H1 (cell line): ENCODE data around the gene NYAP2.

Experiments
- CREB1 ChIP-seq: IDR thresholded peaks from 2 replicates; pipeline ENCODE4 v1.6.1; 2012; ENCODE audit warnings: inconsistent platforms
- EGR1 ChIP-seq: IDR thresholded peaks from 2 replicates; pipeline ENCODE4 v1.6.1; 2011; ENCODE audit warnings: low read depth, low read length, borderline replicate concordance
- EZH2 ChIP-seq: fragments of 200-600 bp; sonication (generic); IDR thresholded peaks from 2 replicates; pipeline ENCODE4 v1.7.1; 2012; ENCODE audit warnings: low read depth, mild to moderate bottlenecking, moderate library complexity, low read length, inconsistent platforms; ENCODE audit not compliant: severe bottlenecking
- JUND ChIP-seq: IDR thresholded peaks from 2 replicates; pipeline ENCODE4 v1.6.1; 2011; ENCODE audit warnings: mild to moderate bottlenecking, improper control_type of control experiment, low read length
- KDM1A ChIP-seq: fragments of 200-600, 300-600 bp; sonication (generic); IDR thresholded peaks from 2 replicates; pipeline ENCODE4 v1.7.1; 2016; ENCODE audit warnings: mild to moderate bottlenecking, low read length, borderline replicate concordance
- POLR2A ChIP-seq, 2 experiments: IDR thresholded peaks; 1 replicate in 1 of 2; 2 replicates in 1 of 2; pipeline ENCODE4 v1.6.1; 2011; ENCODE audit warnings: low read depth in 2 of 2, low read length in 2 of 2, mild to moderate bottlenecking in 2 of 2; ENCODE audit errors: control extremely low read depth in 1 of 2
- POLR2AphosphoS5 ChIP-seq: IDR thresholded peaks from 2 replicates; pipeline ENCODE4 v1.6.1; 2011; ENCODE audit warnings: low read depth, low read length
- RFX5 ChIP-seq: IDR thresholded peaks from 2 replicates; pipeline ENCODE4 v1.6.1; 2011; ENCODE audit warnings: low read depth, low read length, improper control_type of control experiment, borderline replicate concordance
- SP1 ChIP-seq: IDR thresholded peaks from 2 replicates; pipeline ENCODE4 v1.6.1; 2011; ENCODE audit warnings: low read depth, low read length
- TAF1 ChIP-seq: IDR thresholded peaks from 2 replicates; pipeline ENCODE4 v1.6.1; 2011; ENCODE audit warnings: mild to moderate bottlenecking, low read depth, low read length
- TF ChIP-seq, protein P1 (sequence below), 3 experiments: IDR thresholded peaks; 1 replicate in 2 of 3; 2 replicates in 1 of 3; pipeline versions ENCODE4 v1.5.1 to v1.6.1; 2011; ENCODE audit warnings: low read length in 3 of 3, mild to moderate bottlenecking in 3 of 3, inconsistent platforms in 2 of 3, low read depth in 1 of 3, moderate library complexity in 1 of 3; ENCODE audit not compliant: insufficient read depth in 1 of 3; ENCODE audit errors: control extremely low read depth in 1 of 3

DNA sequence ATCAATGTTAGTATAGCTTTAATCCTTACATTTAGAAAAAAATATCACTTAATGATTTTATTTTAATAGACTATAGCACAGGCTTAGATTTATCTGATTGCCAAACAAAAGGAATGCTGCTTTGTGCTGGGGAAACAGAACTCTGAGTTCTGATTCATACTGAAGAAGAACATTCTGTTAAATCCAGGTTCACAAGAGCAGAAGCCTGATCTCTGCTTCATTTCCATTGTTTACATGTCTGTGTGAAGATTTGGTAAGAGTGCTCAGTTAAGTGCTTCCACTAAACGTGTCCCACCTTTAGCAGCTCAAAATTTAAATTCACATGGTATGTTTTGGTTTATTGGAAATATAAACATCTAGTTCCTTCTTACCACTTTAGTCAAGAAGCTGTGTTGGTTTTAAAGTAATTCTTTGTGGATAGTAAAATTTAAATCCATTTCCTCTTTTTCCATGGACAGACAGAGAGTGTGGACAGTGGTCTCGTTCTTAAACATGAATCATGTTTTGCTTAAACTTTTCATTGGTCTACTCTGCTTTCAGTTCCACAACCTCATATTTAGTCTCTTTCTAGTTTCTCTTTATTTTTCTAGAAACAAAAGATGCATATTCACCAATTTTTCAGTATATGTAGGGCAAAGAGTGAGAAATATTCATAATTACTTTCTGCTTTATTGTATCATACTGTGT is 59.1 kb downstream of the NYAP2 start:
- TF ChIP-seq, protein P1, sequence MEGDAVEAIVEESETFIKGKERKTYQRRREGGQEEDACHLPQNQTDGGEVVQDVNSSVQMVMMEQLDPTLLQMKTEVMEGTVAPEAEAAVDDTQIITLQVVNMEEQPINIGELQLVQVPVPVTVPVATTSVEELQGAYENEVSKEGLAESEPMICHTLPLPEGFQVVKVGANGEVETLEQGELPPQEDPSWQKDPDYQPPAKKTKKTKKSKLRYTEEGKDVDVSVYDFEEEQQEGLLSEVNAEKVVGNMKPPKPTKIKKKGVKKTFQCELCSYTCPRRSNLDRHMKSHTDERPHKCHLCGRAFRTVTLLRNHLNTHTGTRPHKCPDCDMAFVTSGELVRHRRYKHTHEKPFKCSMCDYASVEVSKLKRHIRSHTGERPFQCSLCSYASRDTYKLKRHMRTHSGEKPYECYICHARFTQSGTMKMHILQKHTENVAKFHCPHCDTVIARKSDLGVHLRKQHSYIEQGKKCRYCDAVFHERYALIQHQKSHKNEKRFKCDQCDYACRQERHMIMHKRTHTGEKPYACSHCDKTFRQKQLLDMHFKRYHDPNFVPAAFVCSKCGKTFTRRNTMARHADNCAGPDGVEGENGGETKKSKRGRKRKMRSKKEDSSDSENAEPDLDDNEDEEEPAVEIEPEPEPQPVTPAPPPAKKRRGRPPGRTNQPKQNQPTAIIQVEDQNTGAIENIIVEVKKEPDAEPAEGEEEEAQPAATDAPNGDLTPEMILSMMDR (IDR thresholded peaks at IDR 0.05; ENCODE audit: control extremely low read depth in 1 of 3, insufficient read depth in 1 of 3, low read depth in 1 of 3, low read length in 3 of 3) = no peak
- TF ChIP-seq POLR2AphosphoS5 (no peak), EGR1 (no peak), TAF1 (no peak), POLR2A (IDR thresholded peaks at IDR 0.05; ENCODE audit: control extremely low read depth in 1 of 2, low read depth in 2 of 2, low read length in 2 of 2) (no peak), SP1 (no peak), EZH2 (no peak), KDM1A (no peak), CREB1 (no peak), JUND (no peak), RFX5 (no peak)
